ENCODE measurements around the gene ALPG. TPM values are rescaled to one million over a fixed set of nuclear protein-coding genes. Genes with fewer than 3 reads are reported as not detected.

The ALPG gene
- total and polyA plus RNA-seq, 2 of the 4 experiments (the other 2 are of a cell fraction): not detected

- Histone ChIP-seq H2AK5ac (ENCODE audit: low read depth, low read length) (no peak overlapping the region), H3K14ac (replicated peaks; ENCODE audit: low read depth, low read length) (no peak overlapping the region), H2AFZ (replicated peaks; ENCODE audit: low read length, poor library complexity) (no peak overlapping the region), H3K23ac (ENCODE audit: low read depth, low read length) (no peak overlapping the region), H2BK5ac (ENCODE audit: low read depth, low read length, poor library complexity, severe bottlenecking) (no peak overlapping the region), H3K27ac (ENCODE audit: insufficient read depth, low read length) (no peak overlapping the region), H2BK120ac (ENCODE audit: low read depth, low read length) (no peak overlapping the region), H3K79me1 (ENCODE audit: low read depth in 1 of 2, low read length in 2 of 2) (no peaks in the 10 kb centered on the region), H4K8ac (ENCODE audit: low read depth in 2 of 2, low read length in 2 of 2) (no peak overlapping the region), H3K18ac (ENCODE audit: low read depth, low read length) (no peak overlapping the region), H4K5ac (ENCODE audit: low read depth, low read length) (no peak overlapping the region), H3K56ac (ENCODE audit: extremely low read depth, insufficient read depth, low read length) (no peak overlapping the region), H2BK20ac (ENCODE audit: low read depth, low read length) (no peak overlapping the region), H3K4me1 (ENCODE audit: control insufficient read depth, insufficient read depth, low read length) (no peaks in the 10 kb centered on the region), H2BK15ac (ENCODE audit: low read depth, low read length) (no peak overlapping the region), H3K9me3 (ENCODE audit: control insufficient read depth, insufficient read depth, low read length) (no peaks in the 10 kb centered on the region), H3K36me3 (ENCODE audit: control insufficient read depth, insufficient read depth, low read length) (no peaks in the 10 kb centered on the region), H3K4me3 (ENCODE audit: insufficient read depth, low read depth, low read length) (no peak overlapping the region), H4K91ac (ENCODE audit: insufficient read depth, low read depth, low read length) (no peak overlapping the region), H3K4ac (ENCODE audit: low read depth, low read length) (no peak overlapping the region), H2AK9ac (replicated peaks; ENCODE audit: low read depth, low read length, poor library complexity) (no peak overlapping the region), H3K9ac (ENCODE audit: low read depth, low read length) (no peak overlapping the region), H3K27me3 (ENCODE audit: control insufficient read depth, insufficient read depth, low read length) (peaks cover 22% of the 10 kb centered on the region; the same call in 1 of the 2 replicates), H4K20me1 (ENCODE audit: insufficient read depth, low read length) (no peaks in the 10 kb centered on the region), H3K4me2 (ENCODE audit: low read depth, low read length) (no peak overlapping the region), H3K9me1 (ENCODE audit: insufficient read depth, low read length) (no peaks in the 10 kb centered on the region)
- ATAC-seq (ENCODE audit: low read depth) (no peak), DNase-seq (no peak)
- 54% methylated on average over 4 of the region's 21 CpGs; no CpG with 5 or more reads in 1 of the 2 experiments for WGBS, 2 experiments (ENCODE audit: extremely low coverage in 2 of 2, insufficient read length in 1 of 2)
- POLR2A ChIA-PET (ENCODE audit: unreplicated experiment): no interaction called here
- CTCF ChIA-PET: no interaction called here
- BruUV-seq (replicated peaks): no TSS peak
- intact Hi-C loops (cut with micrococcal nuclease): no loop called here
- dilution Hi-C loops (cut with HindIII; ENCODE audit: low sequenced_read_pairs, unreplicated experiment): no loop called here
- in situ Hi-C loops (cut with MboI; ENCODE audit: low sequenced_read_pairs): no loop called here
- no peak for TF ChIP-seq SMC3 (IDR thresholded peaks at IDR 0.05; ENCODE audit: low read depth, low read length)
- no peak for TF ChIP-seq MAFK (IDR thresholded peaks at IDR 0.05; ENCODE audit: low read depth, low read length)
- no peak for TF ChIP-seq RAD21 (IDR thresholded peaks at IDR 0.05; ENCODE audit: low read length)
- no peak for TF ChIP-seq FOS (IDR thresholded peaks at IDR 0.05; ENCODE audit: low read depth, low read length)
- no peak for TF ChIP-seq NFE2L2 (IDR thresholded peaks at IDR 0.05; ENCODE audit: low read depth, low read length)
- no peak for TF ChIP-seq BHLHE40 (IDR thresholded peaks at IDR 0.05; ENCODE audit: low read depth, low read length)
- TF ChIP-seq MAZ (IDR thresholded peaks at IDR 0.05; ENCODE audit: borderline replicate concordance, low read depth, low read length): no peak
- TF ChIP-seq POLR2A (IDR thresholded peaks at IDR 0.05; ENCODE audit: low read depth, low read length): no peak
- no peak for TF ChIP-seq MXI1 (IDR thresholded peaks at IDR 0.05; ENCODE audit: borderline replicate concordance, low read depth, low read length)
- TF ChIP-seq, protein P1, sequence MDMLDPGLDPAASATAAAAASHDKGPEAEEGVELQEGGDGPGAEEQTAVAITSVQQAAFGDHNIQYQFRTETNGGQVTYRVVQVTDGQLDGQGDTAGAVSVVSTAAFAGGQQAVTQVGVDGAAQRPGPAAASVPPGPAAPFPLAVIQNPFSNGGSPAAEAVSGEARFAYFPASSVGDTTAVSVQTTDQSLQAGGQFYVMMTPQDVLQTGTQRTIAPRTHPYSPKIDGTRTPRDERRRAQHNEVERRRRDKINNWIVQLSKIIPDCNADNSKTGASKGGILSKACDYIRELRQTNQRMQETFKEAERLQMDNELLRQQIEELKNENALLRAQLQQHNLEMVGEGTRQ (IDR thresholded peaks at IDR 0.05; ENCODE audit: low read depth, low read length): no peak
- TF ChIP-seq CHD1 (IDR thresholded peaks at IDR 0.05; ENCODE audit: low read depth, low read length): no peak
- TF ChIP-seq RCOR1 (IDR thresholded peaks at IDR 0.05; ENCODE audit: insufficient replicate concordance, low read length): no peak
- TF ChIP-seq, protein P2, sequence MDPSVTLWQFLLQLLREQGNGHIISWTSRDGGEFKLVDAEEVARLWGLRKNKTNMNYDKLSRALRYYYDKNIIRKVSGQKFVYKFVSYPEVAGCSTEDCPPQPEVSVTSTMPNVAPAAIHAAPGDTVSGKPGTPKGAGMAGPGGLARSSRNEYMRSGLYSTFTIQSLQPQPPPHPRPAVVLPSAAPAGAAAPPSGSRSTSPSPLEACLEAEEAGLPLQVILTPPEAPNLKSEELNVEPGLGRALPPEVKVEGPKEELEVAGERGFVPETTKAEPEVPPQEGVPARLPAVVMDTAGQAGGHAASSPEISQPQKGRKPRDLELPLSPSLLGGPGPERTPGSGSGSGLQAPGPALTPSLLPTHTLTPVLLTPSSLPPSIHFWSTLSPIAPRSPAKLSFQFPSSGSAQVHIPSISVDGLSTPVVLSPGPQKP (IDR thresholded peaks at IDR 0.05; ENCODE audit: borderline replicate concordance, low read depth, low read length): no peak
- no peak for TF ChIP-seq CEBPB (IDR thresholded peaks at IDR 0.05; ENCODE audit: low read depth, low read length)
- no peak for TF ChIP-seq RFX5 (IDR thresholded peaks at IDR 0.05; ENCODE audit: low read depth, low read length)
These were observed 50.7 kb downstream of the ALPG start for GRCh38 chr2:232457121-232458011.
